ENCODE measurements around the gene SIRT2.
"Not testable (repeated sequence)": the region's sequence is repeated elsewhere in the genome, so short reads cannot be mapped to it uniquely, and the experiment has no call there.

Gene SIRT2

DNA sequence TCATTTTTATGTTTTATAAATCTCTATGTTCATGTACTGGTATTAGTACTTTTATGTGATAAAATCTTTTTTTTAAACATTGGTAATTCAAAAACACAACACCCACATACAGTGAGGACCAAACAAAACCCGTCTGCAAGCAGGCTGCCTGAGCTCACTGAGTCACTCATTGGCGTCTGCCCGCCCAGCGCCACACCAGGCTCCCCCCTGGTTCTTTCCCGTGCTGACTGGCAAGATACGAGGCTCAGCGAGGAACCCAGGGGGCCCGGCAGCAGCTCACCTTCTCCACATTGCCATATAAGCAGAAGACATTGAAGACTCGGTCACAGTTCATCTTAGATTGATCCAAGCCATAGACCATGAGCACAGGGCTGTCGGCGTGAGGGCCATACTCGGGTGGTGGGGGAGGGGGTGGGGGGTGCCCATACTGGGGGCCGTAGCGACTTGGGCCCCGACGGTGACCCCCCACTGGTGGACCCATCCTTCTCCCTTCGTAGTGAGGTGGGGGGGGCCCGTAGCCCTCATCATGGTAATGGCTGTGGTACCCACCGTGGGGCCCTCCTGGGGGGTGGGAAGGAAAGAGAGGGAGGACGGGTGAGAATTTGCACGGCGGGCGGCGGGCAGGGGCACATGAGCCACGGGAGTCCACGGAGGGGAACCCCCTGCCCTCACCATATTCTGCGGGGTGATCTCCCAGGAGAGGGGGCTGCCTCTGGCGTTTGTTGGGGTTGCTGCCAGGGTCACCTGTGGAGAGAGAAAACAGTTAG, 59.4 kb downstream of the SIRT2 start:
- in situ Hi-C loops (cut with HindIII; ENCODE audit: low pct_ligation_motif_present, low pct_unique_long_range_greater_than_20kb, low sequenced_read_pairs), result no loop called here
- DNase-seq, result no peak

DNA sequence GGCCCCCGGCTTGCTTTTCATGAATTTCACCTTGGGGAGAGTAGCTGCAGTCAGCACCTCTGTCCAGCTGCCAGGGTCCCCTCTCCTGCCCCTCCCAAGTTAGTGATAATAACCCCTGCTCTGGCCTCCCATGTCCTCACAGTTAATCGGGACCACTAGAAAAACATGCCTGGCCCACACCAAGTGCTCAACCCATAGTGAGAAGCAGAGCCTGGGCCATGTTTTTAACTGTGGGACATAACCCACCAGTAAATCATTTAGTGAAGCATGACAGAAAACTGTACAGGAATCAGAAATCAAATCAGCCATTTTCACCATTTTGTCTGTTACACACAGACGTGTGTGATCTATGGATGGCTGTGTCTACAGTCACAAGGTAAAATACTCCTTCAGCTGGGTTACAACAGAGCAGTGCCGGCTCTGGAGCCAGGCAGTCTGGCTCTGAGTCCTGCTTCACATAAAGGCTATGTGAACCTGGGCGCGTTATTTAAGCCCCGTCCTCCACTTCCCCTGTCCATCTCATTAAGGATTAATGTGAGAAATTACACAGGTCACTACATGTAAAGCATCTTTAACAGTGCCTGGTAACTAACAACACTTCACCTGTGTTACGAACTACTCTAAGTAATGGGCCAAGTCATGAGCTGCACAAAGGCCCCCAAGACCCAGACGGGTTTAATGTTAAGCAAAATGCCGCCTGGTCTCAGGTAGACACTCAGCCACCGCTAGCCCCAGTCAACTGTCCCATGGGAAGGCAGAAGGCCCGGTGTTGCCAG, 60.2 kb downstream of the SIRT2 start:
- DNase-seq, result no peak
- in situ Hi-C loops (cut with HindIII; ENCODE audit: low pct_ligation_motif_present, low pct_unique_long_range_greater_than_20kb, low sequenced_read_pairs), result no loop called here

DNA sequence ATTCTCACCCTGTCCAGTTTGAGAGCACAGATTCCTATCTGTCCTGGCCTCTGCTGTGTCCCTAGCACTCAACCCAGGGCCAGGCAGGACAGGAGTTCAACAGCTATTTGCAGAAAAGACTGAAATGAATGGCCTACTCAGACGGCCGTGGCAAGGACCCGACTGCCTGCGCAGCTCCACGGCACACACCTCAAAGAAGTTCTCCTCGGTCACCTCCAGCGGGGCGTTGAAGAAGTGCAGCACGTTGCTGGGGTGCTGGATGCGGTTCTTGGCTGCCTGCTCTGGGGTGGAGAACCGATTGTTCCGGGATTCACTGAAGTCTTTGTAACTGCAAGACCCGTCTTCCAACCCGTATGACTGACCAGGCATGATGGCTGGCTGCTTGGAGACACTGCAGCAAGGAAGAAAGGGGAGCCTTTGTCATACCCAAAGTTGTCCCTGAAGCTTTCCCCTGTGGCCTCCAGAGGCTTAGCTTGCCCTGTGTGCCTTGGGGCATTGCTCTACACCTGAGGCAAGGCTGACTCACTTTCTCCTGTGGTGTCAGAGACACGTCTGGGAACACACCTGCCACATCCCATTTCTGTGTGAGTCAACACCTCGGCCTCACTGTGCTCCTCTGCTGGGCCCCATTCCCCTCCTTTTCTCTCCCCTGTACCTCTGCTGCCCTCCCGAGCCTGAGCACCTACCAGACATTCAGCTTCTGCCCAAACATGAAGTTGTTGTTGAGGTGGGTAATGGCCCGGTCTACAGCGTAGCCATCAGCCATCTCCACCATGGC, 61.0 kb downstream of the SIRT2 start:
- in situ Hi-C loops (cut with HindIII; ENCODE audit: low pct_ligation_motif_present, low pct_unique_long_range_greater_than_20kb, low sequenced_read_pairs), result no loop called here
- DNase-seq, result no peak

DNA sequence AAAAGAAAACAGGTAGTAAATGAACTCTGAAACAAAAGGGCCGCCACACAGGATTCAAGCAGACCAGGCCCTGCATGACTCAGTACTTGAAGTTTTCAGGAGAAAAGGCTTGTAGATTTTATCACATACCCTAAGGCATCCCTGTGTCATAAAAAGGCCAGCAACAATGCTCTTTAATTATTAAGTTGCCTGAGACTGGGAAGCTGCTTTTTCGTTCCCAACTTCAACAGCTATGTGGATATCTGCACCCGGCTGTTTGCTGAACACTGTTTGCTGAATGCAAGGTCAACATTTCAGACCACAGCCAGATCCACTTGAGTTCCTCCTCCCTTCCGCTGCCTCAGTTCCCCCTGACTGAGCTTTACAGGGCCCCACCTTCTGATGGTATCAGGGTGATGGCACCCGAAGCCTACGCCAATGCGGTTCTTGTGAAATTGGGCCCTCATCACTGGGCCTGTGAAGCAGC, 61.7 kb downstream of the SIRT2 start:
- DNase-seq, result no peak
- in situ Hi-C loops (cut with HindIII; ENCODE audit: low pct_ligation_motif_present, low pct_unique_long_range_greater_than_20kb, low sequenced_read_pairs), result no loop called here

DNA sequence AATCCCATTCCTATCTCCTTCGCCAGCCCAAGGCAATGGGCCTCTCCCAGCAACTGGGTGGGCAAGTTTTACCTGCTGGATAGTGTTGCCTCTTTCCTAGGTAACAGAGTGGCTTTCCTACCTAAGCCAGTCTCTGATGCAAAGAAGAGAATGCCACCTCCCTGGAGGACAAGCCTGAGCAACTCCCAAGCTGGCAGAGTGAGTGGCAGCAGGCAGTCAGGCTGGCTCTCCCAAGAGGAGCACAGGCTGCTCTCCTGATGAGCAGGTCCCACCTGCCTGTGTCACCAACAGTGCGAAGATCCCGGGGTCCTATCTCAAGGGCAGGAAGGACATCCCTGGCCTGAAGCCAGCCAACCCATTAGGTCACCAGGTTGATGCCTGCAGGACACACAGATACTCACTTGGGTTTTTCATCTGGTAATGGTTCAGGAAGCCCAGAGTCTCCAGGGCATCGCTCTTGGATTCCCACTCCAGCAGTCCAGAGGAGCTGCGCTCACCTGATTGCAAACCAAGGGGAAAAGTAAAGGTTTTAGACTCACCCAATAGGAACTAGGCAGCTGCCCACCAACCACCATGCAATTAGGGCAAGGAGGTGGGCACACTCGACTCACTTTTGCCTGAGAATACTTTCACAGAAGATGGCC, 62.3 kb downstream of the SIRT2 start:
- in situ Hi-C loops (cut with HindIII; ENCODE audit: low pct_ligation_motif_present, low pct_unique_long_range_greater_than_20kb, low sequenced_read_pairs), result no loop called here
- no peak for DNase-seq

DNA sequence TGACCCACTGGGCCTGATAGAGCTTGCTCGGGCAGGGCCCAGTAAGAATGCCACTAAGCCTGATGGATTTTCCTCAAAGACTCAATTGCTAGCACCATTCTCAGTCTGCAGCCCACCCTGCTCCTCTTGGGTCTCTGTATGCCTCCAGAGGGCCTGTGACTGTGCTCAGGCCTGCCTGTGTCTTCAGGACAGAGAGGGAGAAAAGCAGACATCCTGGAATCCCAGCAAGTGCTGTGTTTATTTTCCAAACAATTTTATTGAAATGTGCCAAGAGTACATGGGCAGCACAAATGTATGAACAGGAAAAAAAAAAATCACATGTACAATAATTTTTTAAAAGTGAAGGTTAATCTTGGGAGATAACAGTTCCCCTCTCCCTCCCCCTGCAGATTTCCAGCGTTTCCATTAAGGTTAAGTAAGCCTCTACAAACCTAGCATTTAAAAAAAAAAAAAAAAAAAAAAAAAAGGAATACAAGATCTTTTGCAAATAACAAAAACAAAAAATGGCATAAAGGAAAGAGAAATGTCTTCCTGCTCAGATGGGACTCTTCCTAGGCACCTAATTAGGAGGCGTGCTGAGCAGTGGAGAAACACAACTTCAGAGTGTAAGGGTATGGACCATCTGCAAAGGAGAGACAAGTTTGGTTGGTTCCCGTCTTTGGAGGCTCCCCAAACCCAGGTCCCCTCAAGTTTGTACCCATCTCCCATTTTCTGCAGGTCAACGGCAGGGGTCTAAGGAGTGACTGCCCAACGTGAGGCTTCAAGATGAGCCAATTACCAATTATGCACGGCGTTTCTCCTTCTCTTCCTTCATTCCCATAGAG, 63.0 kb downstream of the SIRT2 start:
- in situ Hi-C loops (cut with HindIII; ENCODE audit: low pct_ligation_motif_present, low pct_unique_long_range_greater_than_20kb, low sequenced_read_pairs), result no loop called here
- DNase-seq, result no peak

DNA sequence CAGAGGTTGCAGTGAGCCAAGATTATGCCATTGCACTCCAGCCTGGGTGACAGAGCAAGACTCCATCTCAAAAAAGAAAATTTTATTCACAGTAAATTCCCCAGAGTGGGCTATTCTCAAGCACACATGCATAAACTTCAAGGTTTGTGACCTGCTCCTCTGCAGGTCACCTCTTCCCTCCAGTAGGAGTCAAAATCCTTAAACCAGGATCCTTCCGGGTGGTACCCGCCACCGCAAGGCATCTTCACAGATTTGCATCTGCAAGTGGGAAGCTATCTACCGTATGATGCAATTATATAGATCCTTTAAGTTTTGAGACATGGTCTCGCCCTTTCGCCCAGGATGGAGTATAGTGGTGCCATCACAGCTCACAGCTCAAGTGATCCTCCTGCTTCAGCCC, 64.8 kb downstream of the SIRT2 start:
- in situ Hi-C loops (cut with HindIII; ENCODE audit: low pct_ligation_motif_present, low pct_unique_long_range_greater_than_20kb, low sequenced_read_pairs), result no loop called here
- DNase-seq, result no peak

DNA sequence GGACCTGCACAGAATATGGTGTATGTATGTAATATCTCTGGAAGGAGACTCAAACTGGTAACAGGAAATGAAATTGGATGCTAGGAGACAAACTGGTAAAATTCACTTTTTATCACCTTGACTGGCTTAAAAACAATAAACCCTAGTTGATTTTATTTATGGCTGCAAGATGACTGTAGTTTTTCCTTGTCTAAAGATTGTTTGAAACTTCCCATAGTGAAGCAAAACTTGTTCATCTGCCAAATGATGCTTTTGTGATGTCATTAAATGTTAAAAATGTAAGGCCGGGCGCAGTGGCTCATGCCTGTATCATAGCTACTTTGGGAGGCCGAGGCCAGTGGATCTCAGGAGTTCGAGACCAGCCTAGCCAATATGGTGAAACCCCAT, 65.3 kb downstream of the SIRT2 start:
- DNase-seq, result no peak
- in situ Hi-C loops (cut with HindIII; ENCODE audit: low pct_ligation_motif_present, low pct_unique_long_range_greater_than_20kb, low sequenced_read_pairs), result no loop called here

DNA sequence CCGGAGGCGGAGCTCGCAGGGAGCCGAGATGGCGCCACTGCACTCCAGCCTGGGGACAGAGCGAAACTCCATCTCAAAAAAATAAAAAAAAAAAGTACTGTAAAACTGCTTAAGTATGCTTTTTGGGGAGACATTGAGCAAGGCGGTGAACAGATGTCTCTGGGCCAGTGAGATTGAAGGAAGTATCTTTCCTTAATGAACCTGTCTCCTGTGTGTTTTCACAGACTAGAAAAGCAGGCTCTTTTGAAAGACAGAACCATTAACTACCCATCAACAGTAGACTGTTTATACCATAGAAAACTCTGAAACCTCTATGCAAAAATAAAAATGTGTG, 66.4 kb downstream of the SIRT2 start:
- DNase-seq, result no peak

DNA sequence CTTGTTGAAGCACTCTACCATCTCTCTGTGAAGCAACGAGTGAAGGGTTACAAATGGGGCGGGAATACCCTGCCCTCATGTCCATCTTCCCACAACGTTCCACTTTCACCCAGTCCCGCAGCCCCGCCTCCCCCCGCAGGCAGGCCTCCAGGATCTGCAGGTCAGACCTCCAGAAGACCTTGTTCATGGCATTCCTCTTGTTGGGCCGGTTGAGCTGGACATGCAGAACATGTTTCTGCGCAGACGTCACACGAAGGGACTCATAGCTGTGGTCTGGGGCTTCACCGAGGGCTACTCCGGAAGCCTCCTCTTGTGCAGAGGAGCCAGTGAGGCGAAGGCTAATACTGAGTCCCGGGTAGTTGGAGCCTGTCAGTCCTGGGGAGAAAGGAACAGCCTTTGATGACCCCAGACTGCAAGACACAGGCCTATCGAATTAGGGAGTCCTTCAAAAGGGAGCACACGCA, 68.2 kb downstream of the SIRT2 start:
- DNase-seq, result peak; percentile 96
- in situ Hi-C loops (cut with HindIII; ENCODE audit: low pct_ligation_motif_present, low pct_unique_long_range_greater_than_20kb, low sequenced_read_pairs), result no loop called here

More for the DNA sequence above, 66.4 kb downstream of the SIRT2 start:
- in situ Hi-C loops (cut with HindIII; ENCODE audit: low pct_ligation_motif_present, low pct_unique_long_range_greater_than_20kb, low sequenced_read_pairs), result no loop called here

DNA sequence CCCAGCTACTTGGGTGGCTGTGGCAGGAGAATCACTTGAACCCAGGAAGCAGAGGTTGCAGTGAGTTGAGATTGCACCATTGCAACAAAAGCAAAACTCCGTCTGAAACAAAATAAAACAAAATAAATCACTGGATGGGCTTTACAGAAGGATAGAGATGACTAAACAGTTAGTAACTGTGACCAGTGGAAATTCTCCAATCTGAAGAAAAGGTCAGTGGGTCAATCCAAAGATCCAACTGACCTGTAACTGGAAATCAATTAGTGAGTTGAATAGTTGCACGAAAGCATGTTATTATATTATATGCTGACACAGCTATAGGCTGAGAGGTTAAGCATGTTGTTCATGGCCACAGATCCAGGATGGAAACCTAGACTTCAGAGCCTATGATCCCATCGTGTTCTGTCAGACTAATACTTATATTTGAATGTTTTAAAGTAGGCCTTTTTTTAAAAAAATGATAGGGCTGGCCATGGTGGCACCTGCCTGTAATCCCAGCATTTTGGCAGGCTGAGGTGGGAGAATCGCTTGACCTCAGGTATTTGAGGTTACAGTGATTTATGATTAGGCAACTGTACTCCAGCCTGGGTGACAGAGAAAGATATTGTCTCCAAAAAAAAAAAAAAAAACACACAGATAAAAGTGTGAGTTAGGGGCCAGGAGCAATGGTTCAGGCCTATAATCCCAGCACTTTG, 69.2 kb downstream of the SIRT2 start:
- in situ Hi-C loops (cut with HindIII; ENCODE audit: low pct_ligation_motif_present, low pct_unique_long_range_greater_than_20kb, low sequenced_read_pairs), result no loop called here
- no peak for DNase-seq

DNA sequence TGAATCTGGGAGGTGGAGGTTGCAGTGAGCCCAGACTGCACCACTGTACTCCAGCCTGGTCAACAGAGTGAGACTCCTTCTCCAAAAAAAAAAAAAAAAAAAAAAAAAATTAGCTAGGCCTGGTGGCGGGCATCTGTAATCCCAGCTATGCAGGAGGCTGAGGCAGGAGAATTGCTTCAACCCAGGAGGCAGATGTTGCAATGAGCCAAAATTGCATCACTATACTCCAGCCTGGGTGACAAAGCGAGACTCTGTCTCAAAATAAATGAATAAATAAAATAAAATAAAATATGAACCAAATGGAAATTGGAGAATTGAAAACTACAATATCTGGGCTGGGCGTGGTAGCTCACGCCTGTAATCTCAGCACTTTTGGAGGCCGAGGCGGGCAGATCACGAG, 70.2 kb downstream of the SIRT2 start:
- in situ Hi-C loops (cut with HindIII; ENCODE audit: low pct_ligation_motif_present, low pct_unique_long_range_greater_than_20kb, low sequenced_read_pairs); DNase-seq: not testable (repeated sequence)

Measured in ACHN (cell line).